NCI-H1694 (cell line): ENCODE results near the gene SYNM.
A peak's percentile ranks its signal among the peaks of the same experiment; 100 is the strongest.
"Not testable (repeated sequence)": the region's sequence is repeated elsewhere in the genome, so short reads cannot be mapped to it uniquely, and the experiment has no call there.

Source experiments
- DNase-seq: peaks from one replicate; lab custom pipeline; 2025; lab: John Stamatoyannopoulos, UW

The SYNM gene

DNA sequence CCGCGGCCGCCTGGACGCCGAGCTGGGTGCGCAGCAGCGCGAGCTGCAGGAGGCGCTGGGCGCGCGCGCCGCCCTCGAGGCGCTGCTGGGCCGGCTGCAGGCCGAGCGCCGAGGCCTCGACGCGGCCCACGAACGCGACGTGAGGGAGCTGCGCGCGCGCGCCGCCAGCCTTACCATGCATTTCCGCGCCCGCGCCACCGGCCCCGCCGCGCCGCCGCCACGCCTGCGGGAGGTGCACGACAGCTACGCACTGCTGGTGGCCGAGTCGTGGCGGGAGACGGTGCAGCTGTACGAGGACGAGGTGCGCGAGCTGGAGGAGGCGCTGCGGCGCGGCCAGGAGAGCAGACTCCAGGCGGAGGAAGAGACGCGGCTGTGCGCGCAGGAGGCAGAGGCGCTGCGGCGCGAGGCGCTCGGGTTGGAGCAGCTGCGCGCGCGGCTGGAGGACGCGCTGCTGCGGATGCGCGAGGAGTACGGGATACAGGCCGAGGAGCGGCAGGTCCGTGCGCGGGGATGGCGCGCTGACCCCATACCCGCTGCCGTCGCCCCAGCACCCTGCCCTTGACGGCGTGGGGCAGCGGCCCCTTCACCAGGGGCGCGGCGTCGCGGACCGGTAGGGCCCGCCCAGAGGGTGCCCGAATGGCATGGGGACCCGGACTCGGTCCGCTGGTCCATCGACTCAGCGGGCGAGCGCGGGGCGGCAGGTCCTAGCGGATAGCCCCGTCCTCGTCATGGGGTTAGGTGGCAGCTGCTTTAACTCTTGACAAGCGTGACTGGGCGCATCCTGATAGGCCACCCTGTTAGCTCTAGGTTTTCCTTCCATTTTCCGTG is 848 bp downstream of the SYNM start:
- DNase-seq = peak; percentile 2

DNA sequence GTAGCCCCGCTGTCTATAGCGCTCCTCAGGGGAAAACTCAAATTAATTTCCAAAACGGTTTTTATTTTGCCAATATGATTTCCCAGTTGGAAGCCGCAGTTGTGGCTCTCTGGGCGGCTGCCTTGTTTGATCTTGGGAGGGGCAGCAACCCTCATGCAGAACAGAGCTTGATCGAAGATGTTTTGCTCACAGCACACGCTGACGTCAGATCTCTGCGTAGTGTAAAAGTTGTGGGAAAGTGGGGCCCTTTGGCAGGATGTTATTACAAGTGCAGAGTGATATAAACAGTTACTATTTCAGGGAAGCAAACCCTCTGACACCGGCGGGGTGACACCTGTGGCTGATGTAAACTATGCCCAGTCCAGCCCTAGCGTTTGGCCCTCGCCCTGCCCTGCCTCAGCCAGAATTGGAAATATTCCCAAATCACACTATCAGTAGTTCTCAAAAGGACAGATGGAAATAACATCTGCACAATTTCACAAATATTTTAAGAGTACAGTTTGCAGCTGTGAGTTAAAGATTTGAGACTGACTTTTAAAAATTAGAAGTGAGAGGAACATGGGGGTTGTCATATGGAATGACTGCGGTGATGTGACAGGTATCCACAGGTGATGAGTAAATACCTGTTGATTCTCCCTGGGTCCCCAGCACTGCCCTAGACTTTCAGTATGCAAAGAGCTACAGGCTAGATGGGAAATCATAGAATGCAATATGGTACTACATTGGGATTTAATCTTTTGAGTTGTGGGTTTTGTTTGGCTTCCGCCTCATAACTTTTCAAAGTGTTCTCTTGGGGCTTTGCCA is 1.7 kb downstream of the SYNM start:
- DNase-seq = no peak

DNA sequence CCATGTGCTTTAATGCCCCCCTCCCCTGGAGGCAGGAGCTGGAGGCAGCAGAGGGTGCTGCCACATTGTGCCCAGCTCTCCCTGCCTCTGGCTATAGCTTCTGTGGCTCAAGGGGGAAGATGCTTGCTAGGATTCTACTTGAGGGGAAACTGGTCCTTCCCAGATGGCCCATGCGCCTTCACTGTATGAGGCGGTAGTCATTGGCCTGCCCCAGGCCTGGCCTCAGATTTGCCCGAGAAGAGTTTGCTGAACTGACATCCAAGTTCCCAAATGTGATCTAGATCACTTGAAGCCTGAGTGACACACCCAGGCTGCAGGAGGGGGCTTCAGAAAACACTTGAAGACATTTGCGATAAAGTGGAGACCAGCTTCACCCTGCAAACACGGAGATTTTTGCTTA is 4.1 kb downstream of the SYNM start:
- DNase-seq = no peak

DNA sequence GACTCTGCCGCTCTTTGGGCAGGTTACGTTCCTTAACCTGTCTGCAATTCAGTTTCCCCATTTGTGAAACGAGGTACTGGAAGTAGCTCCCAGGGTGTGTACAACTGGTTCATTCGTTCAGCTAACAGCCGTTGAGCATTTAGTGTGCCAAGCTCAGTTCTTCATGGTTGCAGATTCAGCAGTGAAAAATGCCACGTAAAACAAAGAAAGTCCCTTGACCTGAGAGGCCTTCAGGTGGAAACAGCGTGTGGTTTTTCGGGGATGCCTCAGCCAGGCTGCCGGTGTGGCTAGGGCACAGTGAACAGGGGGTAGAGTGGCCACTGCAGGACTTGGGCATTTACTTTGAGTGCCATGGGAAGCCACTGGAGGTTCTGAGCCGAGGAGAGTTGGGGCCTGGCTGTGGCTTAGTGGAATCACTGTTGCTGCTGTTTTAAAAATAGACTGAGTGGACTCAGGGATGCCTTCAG is 4.7 kb downstream of the SYNM start:
- DNase-seq = no peak

DNA sequence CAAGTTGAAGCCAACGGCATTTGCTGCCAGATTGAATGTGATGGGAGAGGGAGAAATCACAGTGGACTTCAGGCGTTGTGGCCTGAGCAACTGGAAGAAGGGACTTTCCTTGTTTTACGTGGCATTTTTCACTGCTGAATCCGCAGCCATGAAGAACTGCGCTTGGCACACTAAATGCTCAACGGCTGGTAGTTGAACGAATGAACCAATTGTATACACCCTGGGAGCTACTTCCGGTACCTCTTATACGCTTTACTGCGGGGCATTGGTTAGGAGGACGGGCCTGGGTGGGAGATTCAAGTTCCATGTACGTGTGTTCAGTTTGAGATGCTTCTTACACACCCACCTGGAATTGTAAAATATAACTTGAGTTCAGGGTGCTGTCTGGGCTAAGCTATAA is 5.2 kb downstream of the SYNM start:
- no peak for DNase-seq

- no peak for DNase-seq
Observed at GRCh38 chr15:99110581-99111320, 5.9 kb downstream of the SYNM start.

DNA sequence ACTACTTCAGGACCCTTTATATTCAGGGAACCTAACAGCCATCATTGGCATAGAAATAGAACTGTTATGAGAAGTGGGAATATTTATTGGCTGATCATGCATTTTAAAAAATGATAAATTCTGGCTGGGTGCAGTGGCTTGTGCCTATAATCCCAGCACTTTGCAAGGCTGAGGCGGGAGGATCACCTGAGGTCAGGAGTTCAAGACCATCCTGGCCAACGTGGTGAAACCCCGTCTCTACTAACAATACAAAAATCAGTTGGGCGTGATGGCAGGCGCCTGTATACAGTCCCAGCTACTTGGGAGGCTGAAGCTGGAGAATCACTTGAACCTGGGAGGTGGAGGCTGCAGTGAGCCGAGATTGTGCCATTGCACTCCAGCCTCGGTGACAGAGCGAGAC is 6.8 kb downstream of the SYNM start:
- not testable (repeated sequence) for DNase-seq

DNA sequence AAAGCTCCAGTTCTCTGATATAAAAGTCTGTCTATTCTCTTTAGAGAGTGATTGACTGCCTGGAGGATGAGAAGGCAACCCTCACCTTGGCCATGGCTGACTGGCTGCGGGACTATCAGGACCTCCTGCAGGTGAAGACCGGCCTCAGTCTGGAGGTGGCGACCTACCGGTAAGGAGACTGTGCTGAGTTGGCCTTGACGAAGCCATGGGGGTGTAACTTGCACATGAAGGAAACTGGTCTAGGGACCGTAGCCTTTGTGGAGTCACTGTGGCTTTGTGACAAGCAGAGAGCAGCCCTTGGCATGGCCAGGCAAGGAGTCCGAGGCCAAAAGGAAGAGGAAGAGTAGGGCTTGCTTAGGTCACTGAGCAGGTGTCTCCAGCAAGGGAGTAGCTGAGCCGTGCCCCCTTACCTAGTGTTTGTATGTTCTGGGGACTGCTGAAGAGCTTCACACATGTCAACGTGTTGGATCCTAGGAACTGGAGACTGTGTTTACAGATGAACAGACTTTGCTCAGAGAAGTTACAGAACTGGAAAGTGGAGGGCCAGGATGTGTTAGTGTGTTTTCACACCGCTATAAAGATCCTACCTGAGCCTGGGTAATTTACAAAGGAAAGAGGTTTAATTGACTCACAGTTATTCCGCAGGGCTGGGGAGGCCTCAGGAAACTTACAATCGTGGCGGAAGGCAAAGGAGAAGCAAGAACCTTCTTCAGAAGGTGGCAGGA is 8.8 kb downstream of the SYNM start:
- DNase-seq = no peak

- no peak for DNase-seq
Observed at GRCh38 chr15:99114511-99115299, 9.8 kb downstream of the SYNM start.

DNA sequence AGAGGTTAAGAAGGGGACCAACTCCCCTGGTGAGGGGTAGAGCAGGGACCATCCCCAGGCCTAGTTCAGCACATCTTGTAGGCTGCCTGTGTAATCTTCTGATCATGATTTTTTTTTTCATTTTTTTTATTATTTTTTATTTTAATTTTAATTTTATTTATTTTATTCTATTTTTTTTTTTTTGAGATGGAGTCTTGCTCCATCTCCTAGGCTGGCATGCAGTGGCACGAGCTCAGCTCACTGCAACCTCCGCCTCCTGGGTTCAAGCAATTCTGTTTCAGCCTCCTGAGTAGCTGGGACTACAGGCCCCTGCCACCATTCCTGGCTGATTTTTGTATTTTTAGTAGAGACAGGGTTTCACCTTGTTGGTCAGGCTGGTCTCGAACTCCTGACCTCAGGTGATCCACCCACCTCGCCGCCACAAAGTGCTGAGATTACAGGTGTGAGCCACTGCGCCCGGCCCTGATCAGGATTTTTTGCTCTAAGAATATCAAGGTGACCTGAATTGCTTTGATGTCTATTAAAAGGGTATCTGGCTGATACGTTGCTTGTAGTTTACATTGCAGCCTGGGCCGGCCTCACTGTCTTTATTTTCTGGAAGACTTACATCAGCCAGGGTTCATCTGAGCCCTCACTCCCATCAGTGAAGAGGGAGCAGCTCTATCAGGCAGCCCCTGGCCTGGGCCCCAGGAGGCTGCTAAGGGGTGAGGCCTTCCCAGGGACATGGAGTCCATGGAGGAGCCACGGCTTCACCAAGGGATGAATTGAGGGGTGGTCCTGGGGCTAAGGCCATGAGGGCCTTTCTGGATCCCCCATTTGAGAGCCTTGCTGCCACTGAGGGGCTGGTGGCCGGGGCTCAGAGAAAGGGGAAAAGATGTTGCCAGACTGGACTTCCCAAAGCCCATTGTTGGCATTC is 10.7 kb downstream of the SYNM start:
- no peak for DNase-seq

- DNase-seq = no peak
Observed at GRCh38 chr15:99117111-99117510, 12.2 kb downstream of the SYNM start.

GRCh38 chr15:99117563-99118257 is 12.8 kb downstream of the SYNM start:
- no peak for DNase-seq

GRCh38 chr15:99118258-99118632 is 13.4 kb downstream of the SYNM start:
- no peak for DNase-seq

- DNase-seq = no peak
Observed at GRCh38 chr15:99118801-99119546, 14.1 kb downstream of the SYNM start.

DNA sequence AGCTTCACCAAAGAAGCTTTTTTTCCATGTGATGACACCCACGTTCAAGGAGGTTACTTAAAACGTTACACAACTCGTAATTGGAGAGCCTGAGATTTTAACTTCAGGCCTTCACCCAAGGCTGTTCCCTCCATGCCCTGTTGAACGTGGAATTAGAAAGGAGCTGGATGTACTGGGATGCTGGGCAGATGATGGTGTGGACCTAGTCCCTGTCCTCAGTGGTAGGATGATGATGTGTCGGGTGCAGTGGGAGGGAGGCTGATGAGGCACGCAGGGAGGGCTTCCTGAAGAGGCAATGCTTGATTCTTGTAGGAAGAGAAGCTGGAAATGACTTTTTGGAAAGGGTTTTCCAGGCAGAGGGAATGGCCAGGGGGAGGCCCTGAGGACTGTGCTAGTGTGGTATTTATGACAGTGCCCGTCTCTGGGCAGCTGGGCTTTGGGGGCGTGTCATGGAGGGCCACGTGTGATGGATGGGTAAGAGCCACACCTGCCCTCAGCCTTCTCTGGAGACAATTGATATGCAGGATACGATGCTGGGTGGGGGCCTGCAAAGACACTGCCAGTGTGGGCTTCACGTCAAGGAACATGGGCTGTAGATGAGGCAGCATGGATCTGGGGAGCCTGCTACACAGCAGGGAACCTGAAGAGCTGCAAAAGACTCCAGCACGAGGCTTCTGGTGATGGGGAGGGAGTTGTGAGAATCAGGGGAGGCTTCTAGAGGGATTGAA is 15.3 kb downstream of the SYNM start:
- no peak for DNase-seq

DNA sequence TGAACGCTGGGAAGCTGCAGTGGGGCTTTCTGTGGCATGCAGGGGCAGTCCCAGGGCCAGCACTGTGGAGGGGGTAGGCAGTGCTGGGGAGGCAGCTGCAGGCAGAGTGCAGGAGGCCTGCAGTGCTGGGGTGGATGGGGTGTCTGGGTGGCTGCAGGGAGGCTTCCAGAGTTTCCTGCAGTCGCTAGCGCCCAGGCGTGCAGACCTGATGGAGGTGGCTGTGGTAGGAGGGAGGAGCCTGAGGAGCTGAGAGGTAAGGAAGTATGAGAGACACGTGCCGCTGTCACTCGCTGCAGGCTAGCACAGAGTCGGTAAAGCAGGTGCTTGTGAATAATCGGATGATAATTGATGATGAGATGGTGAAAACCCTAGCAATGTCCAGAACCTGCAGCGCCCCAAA is 16.3 kb downstream of the SYNM start:
- DNase-seq = no peak

DNA sequence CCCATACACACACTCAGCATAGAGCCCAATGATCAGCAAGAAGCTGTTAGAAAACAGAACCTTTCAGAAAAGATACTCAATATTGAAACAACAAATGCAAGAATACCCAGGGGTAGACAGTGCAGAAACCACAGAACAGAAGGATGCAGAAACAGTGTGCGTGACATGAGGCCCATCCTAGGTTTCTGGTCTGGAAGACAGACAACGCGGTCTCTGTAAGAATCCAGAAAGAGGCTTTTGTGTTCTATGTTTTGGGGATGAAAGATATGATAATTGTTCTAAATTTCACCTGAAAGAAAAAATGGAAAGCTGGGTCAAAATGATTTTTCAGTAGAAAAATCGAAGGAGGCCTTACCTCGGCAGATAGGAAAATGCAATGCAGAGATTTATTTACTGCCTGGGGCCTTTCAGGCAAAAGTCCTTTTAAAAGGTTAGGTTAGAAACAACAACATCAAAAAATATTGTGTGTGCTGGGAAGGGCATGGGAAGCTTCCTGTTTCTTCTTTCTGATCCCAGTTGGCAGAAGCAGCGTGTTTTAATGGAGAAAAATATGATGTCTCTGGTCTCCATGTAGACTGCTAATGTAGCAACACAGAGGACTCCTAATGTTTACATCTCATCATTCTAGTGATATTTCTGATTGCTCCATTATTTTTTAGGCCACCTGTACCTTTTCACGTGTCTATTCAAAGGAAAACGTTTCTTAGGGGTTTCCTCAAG is 17.0 kb downstream of the SYNM start:
- DNase-seq = no peak
